ENCODE data around the gene BCL2L2.
"Not testable (repeated sequence)": the region's sequence is repeated elsewhere in the genome, so short reads cannot be mapped to it uniquely, and the experiment has no call there.

The BCL2L2 gene

GRCh38 chr14:23325746-23326145, 19.1 kb downstream of the BCL2L2 start:
- Mint-ChIP-seq H3K27ac (peak overlapping the region; percentile 7), H3K4me1 (peaks cover 24% of the 10 kb centered on the region), H3K36me3 (ENCODE audit: low read depth) (peaks cover 38% of the 10 kb centered on the region)
- not testable (repeated sequence) for ATAC-seq, DNase-seq, H3K4me3 Mint-ChIP-seq, H3K9me3 Mint-ChIP-seq, H3K27me3 Mint-ChIP-seq

- Mint-ChIP-seq H3K9me3 (no peaks in the 10 kb centered on the region), H3K4me3 (no peak overlapping the region), H3K27ac (no peak overlapping the region), H3K36me3 (ENCODE audit: low read depth) (peaks cover 38% of the 10 kb centered on the region), H3K4me1 (peaks cover 22% of the 10 kb centered on the region), H3K27me3 (no peaks in the 10 kb centered on the region)
- no peak for DNase-seq
- no peak for ATAC-seq
Observed at GRCh38 chr14:23326491-23327332, 20.1 kb downstream of the BCL2L2 start.

DNA sequence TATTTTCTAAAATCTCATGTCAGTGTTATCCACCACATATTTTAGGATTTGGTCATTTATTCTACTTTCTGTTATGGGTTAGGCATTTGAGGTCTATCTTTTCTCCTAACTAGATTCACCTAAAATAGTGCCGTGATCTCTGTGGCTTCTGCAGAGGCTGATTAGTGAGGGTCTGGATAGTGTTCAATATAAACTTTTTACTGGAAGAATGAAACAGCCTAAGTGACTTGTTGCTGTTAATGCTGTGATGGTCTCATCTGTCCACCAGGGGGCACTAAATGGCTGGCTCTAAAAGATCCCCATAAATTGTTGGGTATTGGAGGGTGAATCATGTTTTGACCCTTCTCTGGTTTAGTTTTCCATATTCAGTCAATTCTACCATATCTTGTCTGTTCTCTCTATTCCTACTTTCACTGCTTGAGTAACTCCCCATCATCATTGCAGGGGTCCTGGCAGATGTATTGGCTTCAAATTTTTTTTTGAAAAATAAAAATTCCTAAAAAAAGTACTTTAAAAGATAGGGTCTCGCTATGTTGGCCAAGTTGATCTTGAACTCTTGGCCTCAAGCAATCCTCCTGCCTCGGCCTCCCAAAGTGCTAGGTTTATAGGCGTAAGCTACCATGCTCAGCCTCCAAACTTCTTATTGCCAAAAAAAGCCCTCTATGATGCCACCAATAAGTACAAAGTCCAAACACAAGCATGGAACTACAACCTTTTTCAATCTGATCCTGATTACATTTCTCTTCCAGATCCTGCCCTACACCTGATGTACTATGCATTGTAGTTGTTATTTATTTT, 21.5 kb downstream of the BCL2L2 start:
- peak; percentile 82 for ATAC-seq
- no peak overlapping the region for H3K27ac Mint-ChIP-seq
- peak; percentile 67 for DNase-seq
- H3K27me3 Mint-ChIP-seq: no peaks in the 10 kb centered on the region
- H3K9me3 Mint-ChIP-seq: no peaks in the 10 kb centered on the region
- H3K36me3 Mint-ChIP-seq (ENCODE audit: low read depth): peaks cover 26% of the 10 kb centered on the region
- H3K4me3 Mint-ChIP-seq: no peak overlapping the region
- H3K4me1 Mint-ChIP-seq: peaks cover 10% of the 10 kb centered on the region

DNA sequence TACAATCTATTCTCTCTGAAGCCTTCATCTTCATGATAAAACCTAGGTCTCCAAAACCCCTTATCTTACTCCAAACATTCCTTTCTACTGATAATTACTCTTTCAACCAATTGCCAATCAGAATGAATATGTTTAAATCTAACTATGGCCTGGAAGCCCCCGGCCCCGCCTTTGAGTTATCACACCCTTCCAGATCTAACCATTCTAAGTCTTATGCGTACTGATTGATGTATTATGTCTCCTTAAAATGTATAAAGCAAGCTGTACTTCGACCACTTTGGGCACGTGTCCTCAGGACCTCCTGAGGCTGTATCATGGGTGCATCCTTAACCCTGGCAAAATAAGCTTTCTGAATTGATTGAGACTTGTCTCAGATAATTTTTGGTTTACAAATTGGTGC, 29.0 kb downstream of the BCL2L2 start:
- Mint-ChIP-seq H3K4me3 (no peak overlapping the region), H3K27me3 (peaks cover 11% of the 10 kb centered on the region), H3K36me3 (ENCODE audit: low read depth) (peaks cover 4% of the 10 kb centered on the region), H3K27ac (peak overlapping the region; percentile 26), H3K4me1 (no peaks in the 10 kb centered on the region), H3K9me3 (no peaks in the 10 kb centered on the region)
- no peak for DNase-seq
- no peak for ATAC-seq

DNA sequence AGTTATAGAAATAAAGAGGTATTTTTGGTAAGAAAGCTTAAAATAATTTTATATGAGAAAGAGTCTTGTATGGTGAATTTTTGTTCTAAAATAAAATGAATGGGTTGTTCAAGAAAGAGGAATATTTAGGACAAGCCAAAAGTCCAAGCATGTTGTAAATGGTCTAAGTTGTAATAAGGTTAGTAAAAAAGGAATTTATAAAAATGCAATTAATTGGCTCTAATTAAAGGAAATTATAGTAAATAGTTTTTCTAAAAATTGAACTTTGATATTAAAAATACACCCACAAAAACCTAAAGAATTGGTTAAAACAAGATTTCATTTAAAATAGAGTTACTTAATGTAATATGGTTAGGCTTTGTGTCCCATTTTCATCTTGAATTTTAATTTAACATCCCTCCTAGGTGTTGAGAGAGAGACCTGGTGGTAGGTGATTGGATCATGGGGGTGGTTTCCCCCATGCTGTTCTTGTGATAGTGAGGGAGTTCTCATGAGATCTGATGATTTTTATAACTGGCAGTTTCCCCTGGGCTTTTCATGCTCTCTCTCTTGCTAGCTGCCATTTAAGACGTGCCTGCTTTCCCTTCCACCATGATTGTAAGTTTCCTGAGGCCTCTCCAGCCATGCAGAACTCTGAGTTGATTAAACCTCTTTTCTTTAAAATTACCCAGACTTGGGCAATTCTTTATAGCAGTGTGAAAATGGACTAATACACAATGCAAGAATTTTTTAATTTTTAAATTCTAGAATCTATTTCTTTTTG, 33.1 kb downstream of the BCL2L2 start:
- Mint-ChIP-seq H3K4me3 (no peak overlapping the region), H3K36me3 (ENCODE audit: low read depth) (peaks cover 4% of the 10 kb centered on the region), H3K9me3 (no peaks in the 10 kb centered on the region), H3K27ac (no peak overlapping the region), H3K27me3 (peaks cover 15% of the 10 kb centered on the region), H3K4me1 (no peaks in the 10 kb centered on the region)
- DNase-seq (no peak), ATAC-seq (no peak)

- H3K4me1 Mint-ChIP-seq: no peaks in the 10 kb centered on the region
- peaks cover 4% of the 10 kb centered on the region for H3K27me3 Mint-ChIP-seq
- H3K36me3 Mint-ChIP-seq (ENCODE audit: low read depth): peaks cover 4% of the 10 kb centered on the region
- no peak overlapping the region for H3K27ac Mint-ChIP-seq
- DNase-seq: no peak
- no peak for ATAC-seq
- H3K9me3 Mint-ChIP-seq: no peaks in the 10 kb centered on the region
- H3K4me3 Mint-ChIP-seq: no peak overlapping the region
Observed at GRCh38 chr14:23344481-23344880, 37.8 kb downstream of the BCL2L2 start.

- no peak for ATAC-seq
- Mint-ChIP-seq H3K36me3 (ENCODE audit: low read depth) (no peaks in the 10 kb centered on the region), H3K4me3 (no peak overlapping the region), H3K9me3 (no peaks in the 10 kb centered on the region), H3K27ac (no peak overlapping the region), H3K27me3 (peaks cover 14% of the 10 kb centered on the region), H3K4me1 (peaks cover 1% of the 10 kb centered on the region)
- DNase-seq: no peak
Observed at GRCh38 chr14:23345987-23346692, 39.5 kb downstream of the BCL2L2 start.

GRCh38 chr14:23346693-23347405, 40.2 kb downstream of the BCL2L2 start:
- Mint-ChIP-seq H3K27ac (no peak overlapping the region), H3K4me1 (peaks cover 4% of the 10 kb centered on the region), H3K36me3 (ENCODE audit: low read depth) (no peaks in the 10 kb centered on the region), H3K27me3 (peaks cover 18% of the 10 kb centered on the region), H3K9me3 (no peaks in the 10 kb centered on the region), H3K4me3 (no peak overlapping the region)
- DNase-seq (no peak), ATAC-seq (no peak)

DNA sequence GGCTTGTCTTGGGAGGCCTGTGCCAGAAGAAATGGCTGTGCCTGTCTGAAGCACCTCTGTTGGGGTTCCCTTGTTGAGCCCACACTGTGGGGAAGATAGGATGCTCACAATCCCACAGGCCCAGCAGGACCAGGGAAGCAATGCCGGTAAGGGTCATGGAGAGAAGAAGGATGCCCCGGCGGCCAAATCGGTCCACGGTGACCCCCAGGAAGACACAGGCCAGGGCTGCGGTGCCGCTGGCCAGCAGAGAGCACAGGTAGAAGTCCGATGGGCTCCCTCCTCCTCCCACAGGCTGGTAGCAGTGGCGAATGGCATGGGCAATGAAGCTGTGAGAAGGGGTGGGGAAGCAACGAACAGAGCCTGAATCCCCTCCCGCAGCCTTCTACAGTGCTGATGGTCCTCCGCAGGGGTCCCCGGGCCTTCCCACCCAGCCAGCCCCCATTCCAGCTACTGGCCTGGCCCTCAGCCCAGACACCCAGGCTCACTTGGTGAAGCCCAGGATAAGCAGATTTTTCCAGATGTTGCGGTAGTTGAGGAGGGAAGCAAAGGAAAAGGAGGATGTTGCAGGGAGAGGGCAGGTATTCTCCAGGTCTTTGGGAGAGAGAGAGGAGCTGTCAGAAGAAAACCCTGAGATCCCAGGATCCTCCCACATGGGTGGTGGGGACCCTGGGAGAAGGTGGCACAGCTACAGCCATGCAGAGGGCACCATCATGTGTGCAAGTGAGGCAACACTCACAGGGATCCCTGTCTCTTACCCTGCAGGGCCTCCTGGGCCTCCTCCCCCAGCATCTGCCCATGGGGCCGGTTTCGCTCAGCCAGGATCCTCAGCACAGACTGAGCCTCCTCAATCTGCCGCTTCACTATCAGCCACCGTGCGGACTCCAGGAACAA, 41.0 kb downstream of the BCL2L2 start:
- ATAC-seq (no peak), DNase-seq (no peak)
- Mint-ChIP-seq H3K27ac (no peak overlapping the region), H3K4me1 (peaks cover 5% of the 10 kb centered on the region), H3K36me3 (ENCODE audit: low read depth) (no peaks in the 10 kb centered on the region), H3K4me3 (no peak overlapping the region), H3K27me3 (peaks cover 19% of the 10 kb centered on the region), H3K9me3 (no peaks in the 10 kb centered on the region)

DNA sequence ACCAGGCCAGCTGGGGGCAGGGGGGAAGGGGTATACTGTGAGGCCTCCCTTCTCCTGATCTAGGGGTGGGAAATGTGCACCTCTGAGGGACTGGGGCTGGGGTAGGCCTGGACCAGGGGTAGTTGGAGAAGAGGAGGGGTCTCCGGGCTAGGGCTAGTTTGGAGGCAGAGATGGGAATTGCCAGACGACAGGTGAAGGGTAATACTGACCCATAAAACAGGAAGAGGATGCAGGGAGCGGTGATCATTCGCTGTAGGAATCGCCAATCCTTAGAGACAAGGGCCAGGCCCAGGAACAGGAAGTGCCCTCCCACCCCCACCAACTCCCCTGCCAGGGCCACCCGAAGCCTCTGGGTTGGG, 41.6 kb downstream of the BCL2L2 start:
- H3K4me3 Mint-ChIP-seq: no peak overlapping the region

DNA sequence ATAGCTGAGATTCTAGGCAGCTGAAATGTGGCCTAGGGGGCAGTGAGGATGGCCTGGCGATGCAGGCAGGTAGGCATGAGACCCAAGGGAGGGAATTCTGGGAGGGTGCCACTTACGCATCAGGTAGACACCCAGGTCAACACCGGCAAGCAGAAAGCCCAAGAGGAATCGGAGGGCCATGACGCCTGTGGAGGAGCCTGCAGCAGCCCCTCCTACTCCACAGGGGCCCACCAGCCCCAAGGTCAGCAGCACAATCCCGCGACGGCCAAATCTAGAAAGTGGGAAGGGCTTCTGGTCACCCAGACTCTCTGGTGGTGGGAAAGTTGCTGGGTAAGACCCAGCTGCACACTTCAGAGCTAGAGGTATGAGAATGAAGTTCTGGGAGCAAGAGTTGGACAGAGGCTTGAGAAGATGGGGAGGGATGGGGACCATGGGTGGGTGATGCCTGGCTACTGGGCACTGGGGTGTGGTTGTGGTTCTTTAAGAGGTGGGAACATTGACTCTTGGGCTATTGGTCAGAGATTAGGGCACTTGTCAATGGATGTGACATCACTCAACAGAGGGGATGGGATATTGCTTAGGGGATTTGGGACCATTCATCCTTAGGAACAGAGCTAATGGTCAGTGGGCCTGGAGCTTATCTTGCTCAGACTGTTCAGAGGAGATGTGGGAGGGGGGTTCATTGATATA, 42.7 kb downstream of the BCL2L2 start:
- H3K27me3 Mint-ChIP-seq: peaks cover 30% of the 10 kb centered on the region
- ATAC-seq (no peak), DNase-seq (no peak)
- H3K4me3 Mint-ChIP-seq: no peak overlapping the region
- no peaks in the 10 kb centered on the region for H3K9me3 Mint-ChIP-seq
- no peaks in the 10 kb centered on the region for H3K36me3 Mint-ChIP-seq (ENCODE audit: low read depth)
- no peak overlapping the region for H3K27ac Mint-ChIP-seq
- peaks cover 13% of the 10 kb centered on the region for H3K4me1 Mint-ChIP-seq

More for the DNA sequence above, 41.6 kb downstream of the BCL2L2 start:
- Mint-ChIP-seq H3K9me3 (no peaks in the 10 kb centered on the region), H3K36me3 (ENCODE audit: low read depth) (no peaks in the 10 kb centered on the region), H3K27ac (no peak overlapping the region), H3K4me1 (peaks cover 11% of the 10 kb centered on the region), H3K27me3 (peaks cover 24% of the 10 kb centered on the region)
- DNase-seq (no peak), ATAC-seq (no peak)

DNA sequence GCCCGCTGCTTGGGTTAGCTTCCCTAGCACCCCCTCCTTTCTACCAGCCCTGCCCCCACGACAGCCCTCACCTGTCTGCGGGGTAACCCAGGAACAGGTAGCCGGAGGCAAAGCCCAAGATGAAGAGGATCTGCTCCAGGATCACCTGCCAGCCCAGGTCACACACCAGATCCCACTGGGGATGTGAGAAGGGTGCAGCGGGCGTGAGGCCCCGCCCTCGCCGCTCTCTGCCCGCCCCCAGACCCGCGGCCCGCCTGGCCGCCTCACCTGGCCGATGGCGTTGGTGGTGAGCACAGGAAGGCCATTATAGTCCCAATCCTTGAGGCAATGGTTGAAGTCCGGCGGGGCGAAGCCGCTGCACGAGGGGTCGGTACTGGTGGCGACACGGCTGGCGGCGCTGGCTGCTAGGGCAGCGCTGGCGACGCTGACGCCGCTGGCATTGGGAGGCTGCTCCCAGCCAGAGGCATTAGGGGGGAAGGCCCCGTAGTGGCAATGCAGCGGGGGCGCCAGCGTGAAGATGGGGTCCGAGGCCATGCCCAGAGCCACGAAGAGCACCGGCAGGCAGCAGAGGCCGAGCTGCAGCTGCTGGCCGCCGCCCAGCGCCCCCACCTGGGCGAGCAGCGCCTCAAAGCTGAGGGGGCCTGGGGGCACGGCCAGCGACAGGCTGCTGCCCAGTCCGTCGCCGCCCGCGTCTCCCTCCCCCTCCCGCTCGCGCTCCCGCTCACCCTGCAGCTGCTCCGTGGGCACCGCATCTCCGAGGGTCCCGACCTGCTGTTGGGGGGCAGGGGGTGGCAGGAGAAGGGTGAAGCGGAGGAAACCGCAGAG, 45.3 kb downstream of the BCL2L2 start:
- H3K9me3 Mint-ChIP-seq: no peaks in the 10 kb centered on the region
- H3K27me3 Mint-ChIP-seq: peaks cover 30% of the 10 kb centered on the region
- ATAC-seq (no peak), DNase-seq (peak; percentile 20)
- H3K27ac Mint-ChIP-seq: no peak overlapping the region
- no peaks in the 10 kb centered on the region for H3K36me3 Mint-ChIP-seq (ENCODE audit: low read depth)
- H3K4me1 Mint-ChIP-seq: peaks cover 13% of the 10 kb centered on the region
- peak overlapping the region; percentile 61 for H3K4me3 Mint-ChIP-seq

All from activated naive CD8-positive, alpha-beta T cell treated with anti-CD3 and anti-CD28 coated beads, Interleukin-2, amount 50 U/mL, for 24 hours (primary cell).